PC-9 (cell line): ENCODE results near the gene ZDHHC3. TPM values are rescaled to one million over a fixed set of nuclear protein-coding genes. Genes with fewer than 3 reads are reported as not detected.

Source experiments
- BruUV-seq: library from RNA; stranded (reverse); fragments of 400-500 nt; replicated peaks from 2 replicates; lab custom pipeline; 2021; lab: Mats Ljungman, UMichigan
- CTCF ChIA-PET: fragments of 300-600 bp; sonication (Branson Sonifier 250); formaldehyde crosslinking; loops from one replicate; lab custom pipeline; 2022; ENCODE audit warnings: antibody characterized with exemption; lab: Charles Lee
- POLR2A ChIA-PET: fragments of 300-600 bp; sonication (Branson Sonifier 250); formaldehyde crosslinking; loops from one replicate; lab custom pipeline; 2022; ENCODE audit warnings: antibody characterized with exemption; ENCODE audit not compliant: unreplicated experiment; lab: Charles Lee
- DNase-seq, 2 experiments: peaks; one replicate each; pipeline versions ENCODE4 v3.0.0 to v3.0.0-alpha.2; 2015 to 2022; ENCODE audit warnings: mixed read lengths in 1 of 2
- H2AFZ ChIP-seq: fragments of 200-600 bp; sonication (generic); 2 replicates; pipeline ENCODE4 v1.8.1; 2017; ENCODE audit warnings: antibody characterized with exemption
- H3F3A ChIP-seq: fragments of 200-600 bp; sonication (generic); 2 replicates; pipeline ENCODE4 v1.8.1; 2017; ENCODE audit warnings: antibody characterized with exemption, mild to moderate bottlenecking, low read depth; ENCODE audit not compliant: insufficient read depth
- H3K27ac ChIP-seq: fragments of 200-600 bp; sonication (generic); 2 replicates; pipeline ENCODE4 v1.6.1; 2016; ENCODE audit warnings: mixed run types
- H3K27me3 ChIP-seq: fragments of 200-600 bp; sonication (generic); 2 replicates; pipeline ENCODE4 v1.6.1; 2016; ENCODE audit warnings: low read depth, mixed run types; ENCODE audit not compliant: insufficient read depth
- H3K36me3 ChIP-seq: fragments of 200-600 bp; sonication (generic); 2 replicates; pipeline ENCODE4 v1.6.1; 2016; ENCODE audit warnings: low read depth, mixed run types
- H3K4me1 ChIP-seq: fragments of 200-600 bp; sonication (generic); replicated peaks from 2 replicates; pipeline ENCODE4 v1.6.1; 2016; ENCODE audit warnings: mixed run types; ENCODE audit not compliant: insufficient read depth
- H3K4me2 ChIP-seq: fragments of 200-600 bp; sonication (generic); 2 replicates; pipeline ENCODE4 v1.6.1; 2017; ENCODE audit warnings: mixed run types
- H3K4me3 ChIP-seq: fragments of 200-600 bp; sonication (generic); 2 replicates; pipeline ENCODE4 v1.6.1; 2016; ENCODE audit warnings: mixed run types
- H3K79me2 ChIP-seq: fragments of 200-600 bp; sonication (generic); 2 replicates; pipeline ENCODE4 v1.6.1; 2017; ENCODE audit warnings: low read depth, mixed run types
- H3K9me2 ChIP-seq: fragments of 200-600 bp; sonication (generic); 2 replicates; pipeline ENCODE4 v1.8.1; 2017; ENCODE audit warnings: mild to moderate bottlenecking; ENCODE audit not compliant: insufficient read depth
- H3K9me3 ChIP-seq: fragments of 200-600 bp; sonication (generic); 2 replicates; pipeline ENCODE4 v1.8.1; 2016; ENCODE audit warnings: low read depth; ENCODE audit not compliant: insufficient read depth
- H4K20me1 ChIP-seq: fragments of 200-600 bp; sonication (generic); 2 replicates; pipeline ENCODE4 v1.8.1; 2017; ENCODE audit not compliant: insufficient read depth
- CTCF ChIP-seq: fragments of 200-600 bp; sonication (generic); conservative IDR thresholded peaks from 2 replicates; pipeline ENCODE4 v1.6.1; 2017; ENCODE audit warnings: mixed run types, antibody characterized with exemption, mild to moderate bottlenecking, moderate library complexity
- EZH2 ChIP-seq: fragments of 200-600 bp; sonication (generic); IDR thresholded peaks from 2 replicates; pipeline ENCODE4 v1.8.0; 2017; ENCODE audit warnings: antibody characterized with exemption, low read depth
- intact Hi-C: fragments of 100-400 bp; cut with micrococcal nuclease; formaldehyde crosslinking; loops from one replicate; pipeline ENCODE4 v1.10.0; 2022; ENCODE audit not compliant: unreplicated experiment
- total RNA-seq: library from RNA; stranded (reverse); gene quantifications from 2 replicates; pipeline ENCODE4 v1.2.3, GENCODE V29; 2021

The ZDHHC3 gene
- total RNA-seq, 1 experiment from 2014 or later: 107 TPM

GRCh38 chr3:44966795-44967278 lies 9.1 kb downstream of the ZDHHC3 start:
- peaks cover 92% of the 10 kb centered on the region for H3K79me2 ChIP-seq
- H4K20me1 ChIP-seq: no peaks in the 10 kb centered on the region
- no peak overlapping the region for H2AFZ ChIP-seq
- H3K27me3 ChIP-seq: no peaks in the 10 kb centered on the region
- peaks cover 61% of the 10 kb centered on the region for H3F3A ChIP-seq
- ChIA-PET POLR2A (interaction anchor here (0.7 to 0.8 kb wide), 2 partner anchors 81 to 629 kb away, joined by 14 read pairs; no protein-coding TSS in a partner anchor), CTCF (no interaction called here)
- no peaks in the 10 kb centered on the region for H3K9me2 ChIP-seq
- peak overlapping the region; percentile 91 for H3K27ac ChIP-seq
- TSS peak; percentile 89 for BruUV-seq
- no peaks in the 10 kb centered on the region for H3K9me3 ChIP-seq
- TF ChIP-seq EZH2: no peak
- DNase-seq: peak; percentile 77 to 95
- intact Hi-C loops: loop anchor here (5.0 kb wide), 1 partner anchor 80 kb away; no protein-coding TSS in a partner anchor
- peaks cover 5% of the 10 kb centered on the region; the same call in 1 of the 2 replicates for H3K36me3 ChIP-seq
- H3K4me2 ChIP-seq: peak overlapping the region; percentile 65
- H3K4me3 ChIP-seq: peak overlapping the region; percentile 14; the same call in 1 of the 2 replicates
- H3K4me1 ChIP-seq: peaks cover 98% of the 10 kb centered on the region

GRCh38 chr3:44965165-44965564 lies 10.8 kb downstream of the ZDHHC3 start:
- no peaks in the 10 kb centered on the region for H3K27me3 ChIP-seq
- no peak for TF ChIP-seq EZH2
- no peak for TF ChIP-seq CTCF
- peaks cover 83% of the 10 kb centered on the region for H3K4me1 ChIP-seq
- no peak for DNase-seq
- intact Hi-C loops: loop anchor here (5.0 kb wide), 1 partner anchor 78 kb away; no protein-coding TSS in a partner anchor
- no peaks in the 10 kb centered on the region for H3K9me3 ChIP-seq
- peak overlapping the region; percentile 91 for H3K27ac ChIP-seq
- no peaks in the 10 kb centered on the region for H3K36me3 ChIP-seq
- BruUV-seq: no TSS peak
- H4K20me1 ChIP-seq: no peaks in the 10 kb centered on the region
- H3K4me3 ChIP-seq: no peak overlapping the region
- CTCF ChIA-PET: no interaction called here
- POLR2A ChIA-PET: no interaction called here
- peaks cover 55% of the 10 kb centered on the region for H3F3A ChIP-seq
- H3K4me2 ChIP-seq: peak overlapping the region; percentile 65
- no peaks in the 10 kb centered on the region for H3K9me2 ChIP-seq
- H3K79me2 ChIP-seq: peaks cover 92% of the 10 kb centered on the region
- H2AFZ ChIP-seq: no peak overlapping the region

- no TSS peak for BruUV-seq
- Histone ChIP-seq H3K4me3 (peak overlapping the region; percentile 8; the same call in 1 of the 2 replicates), H3K9me3 (no peaks in the 10 kb centered on the region), H3K79me2 (peaks cover 91% of the 10 kb centered on the region), H3K27ac (peak overlapping the region; percentile 91), H3K27me3 (no peaks in the 10 kb centered on the region), H3F3A (peaks cover 43% of the 10 kb centered on the region), H3K9me2 (no peaks in the 10 kb centered on the region), H3K36me3 (no peaks in the 10 kb centered on the region; the same call in 1 of the 2 replicates), H3K4me1 (peaks cover 69% of the 10 kb centered on the region), H4K20me1 (no peaks in the 10 kb centered on the region), H3K4me2 (peak overlapping the region; percentile 65), H2AFZ (no peak overlapping the region)
- DNase-seq: peak in 1 of 2 experiments; percentile 85
- CTCF ChIA-PET: no interaction called here
- POLR2A ChIA-PET: interaction anchor here (0.7 kb wide), 1 partner anchor 1553 kb away, joined by 4 read pairs; no protein-coding TSS in a partner anchor
- TF ChIP-seq EZH2 (no peak), CTCF (no peak)
- intact Hi-C loops: no loop called here
Observed at GRCh38 chr3:44963571-44964325, 12.2 kb downstream of the ZDHHC3 start.
